ENCODE results near the gene SRCAP.

Gene SRCAP

DNA sequence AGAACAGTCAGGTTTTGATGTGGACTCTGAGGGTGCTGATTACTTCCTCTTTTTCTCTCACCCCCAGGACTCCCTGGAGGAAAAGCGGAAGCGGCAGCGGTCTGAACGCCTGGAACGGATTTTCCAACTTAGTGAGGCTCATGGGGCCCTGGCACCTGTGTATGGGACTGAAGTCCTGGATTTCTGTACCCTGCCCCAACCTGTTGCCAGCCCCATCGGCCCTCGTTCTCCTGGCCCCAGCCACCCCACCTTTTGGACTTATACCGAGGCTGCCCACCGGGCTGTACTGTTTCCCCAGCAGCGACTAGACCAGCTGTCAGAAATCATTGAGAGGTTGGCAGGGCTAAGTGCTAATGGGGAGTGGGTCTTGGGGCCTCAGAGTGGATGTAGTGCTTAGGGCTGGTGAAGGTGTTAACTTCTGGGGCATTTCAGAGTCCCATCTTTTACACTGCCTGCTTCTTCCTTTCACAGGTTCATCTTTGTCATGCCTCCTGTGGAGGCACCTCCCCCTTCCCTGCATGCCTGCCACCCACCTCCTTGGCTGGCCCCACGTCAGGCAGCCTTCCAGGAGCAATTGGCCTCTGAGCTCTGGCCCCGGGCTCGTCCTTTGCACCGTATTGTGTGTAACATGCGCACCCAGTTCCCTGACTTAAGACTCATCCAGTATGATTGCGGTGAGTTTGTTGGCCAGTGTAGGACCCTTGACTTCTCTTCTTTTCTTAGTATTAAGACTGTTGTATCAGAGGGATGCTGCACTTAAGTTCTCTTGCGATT is 30.1 kb downstream of the SRCAP start:
- no peak overlapping the region for H3K27ac ChIP-seq
- TF ChIP-seq, protein P1, sequence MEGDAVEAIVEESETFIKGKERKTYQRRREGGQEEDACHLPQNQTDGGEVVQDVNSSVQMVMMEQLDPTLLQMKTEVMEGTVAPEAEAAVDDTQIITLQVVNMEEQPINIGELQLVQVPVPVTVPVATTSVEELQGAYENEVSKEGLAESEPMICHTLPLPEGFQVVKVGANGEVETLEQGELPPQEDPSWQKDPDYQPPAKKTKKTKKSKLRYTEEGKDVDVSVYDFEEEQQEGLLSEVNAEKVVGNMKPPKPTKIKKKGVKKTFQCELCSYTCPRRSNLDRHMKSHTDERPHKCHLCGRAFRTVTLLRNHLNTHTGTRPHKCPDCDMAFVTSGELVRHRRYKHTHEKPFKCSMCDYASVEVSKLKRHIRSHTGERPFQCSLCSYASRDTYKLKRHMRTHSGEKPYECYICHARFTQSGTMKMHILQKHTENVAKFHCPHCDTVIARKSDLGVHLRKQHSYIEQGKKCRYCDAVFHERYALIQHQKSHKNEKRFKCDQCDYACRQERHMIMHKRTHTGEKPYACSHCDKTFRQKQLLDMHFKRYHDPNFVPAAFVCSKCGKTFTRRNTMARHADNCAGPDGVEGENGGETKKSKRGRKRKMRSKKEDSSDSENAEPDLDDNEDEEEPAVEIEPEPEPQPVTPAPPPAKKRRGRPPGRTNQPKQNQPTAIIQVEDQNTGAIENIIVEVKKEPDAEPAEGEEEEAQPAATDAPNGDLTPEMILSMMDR (conservative IDR thresholded peaks at IDR 0.05; ENCODE audit: low read depth, low read length): no peak
- H3K36me3 ChIP-seq (ENCODE audit: insufficient read depth): peaks cover 17% of the 10 kb centered on the region; the same call in 1 of the 2 replicates
- H3K9ac ChIP-seq: no peak overlapping the region
- H4K20me1 ChIP-seq (ENCODE audit: insufficient read depth): no peaks in the 10 kb centered on the region
- H3K27me3 ChIP-seq (ENCODE audit: insufficient read depth, low read depth): no peaks in the 10 kb centered on the region
- H3K4me1 ChIP-seq (ENCODE audit: low read depth, poor library complexity, severe bottlenecking): peaks cover 22% of the 10 kb centered on the region
- no peak overlapping the region for H3K4me3 ChIP-seq (IDR thresholded peaks at IDR 0.05; ENCODE audit: insufficient read depth, low read depth, low read length)
- H3K79me2 ChIP-seq (ENCODE audit: insufficient read depth, low read depth): no peaks in the 10 kb centered on the region
- no peak overlapping the region for H3K4me2 ChIP-seq
- no peak overlapping the region for H2AFZ ChIP-seq (ENCODE audit: low read depth)

DNA sequence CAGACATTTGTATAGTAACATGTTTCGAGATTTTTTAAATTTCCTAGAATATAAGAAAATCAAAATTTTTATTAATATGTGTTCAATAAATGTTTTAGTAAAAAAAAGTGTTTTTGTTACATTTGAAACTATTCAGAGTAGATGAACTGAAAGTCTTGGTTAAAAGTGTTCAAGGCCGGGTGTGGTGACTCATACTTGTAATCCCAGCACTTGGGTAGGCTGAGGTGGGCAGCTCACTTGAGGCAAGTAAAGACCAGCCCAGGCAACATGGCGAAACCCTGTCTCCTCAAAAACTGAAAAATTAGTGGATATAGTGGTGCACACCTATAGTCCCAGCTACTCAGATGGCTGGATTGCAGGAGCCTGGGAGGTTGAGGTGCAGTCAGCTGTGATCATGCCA is 32.4 kb downstream of the SRCAP start:
- Histone ChIP-seq H2AFZ (ENCODE audit: low read depth) (no peak overlapping the region), H3K79me2 (ENCODE audit: insufficient read depth, low read depth) (no peaks in the 10 kb centered on the region), H3K4me2 (no peak overlapping the region), H3K27ac (no peak overlapping the region), H3K4me3 (IDR thresholded peaks at IDR 0.05; ENCODE audit: insufficient read depth, low read depth, low read length) (no peak overlapping the region), H4K20me1 (ENCODE audit: insufficient read depth) (no peaks in the 10 kb centered on the region), H3K27me3 (ENCODE audit: insufficient read depth, low read depth) (no peaks in the 10 kb centered on the region), H3K9ac (no peak overlapping the region), H3K4me1 (ENCODE audit: low read depth, poor library complexity, severe bottlenecking) (peaks cover 10% of the 10 kb centered on the region), H3K36me3 (ENCODE audit: insufficient read depth) (peaks cover 6% of the 10 kb centered on the region; the same call in 1 of the 2 replicates)
- TF ChIP-seq, protein P1 (conservative IDR thresholded peaks at IDR 0.05; ENCODE audit: low read depth, low read length): no peak

DNA sequence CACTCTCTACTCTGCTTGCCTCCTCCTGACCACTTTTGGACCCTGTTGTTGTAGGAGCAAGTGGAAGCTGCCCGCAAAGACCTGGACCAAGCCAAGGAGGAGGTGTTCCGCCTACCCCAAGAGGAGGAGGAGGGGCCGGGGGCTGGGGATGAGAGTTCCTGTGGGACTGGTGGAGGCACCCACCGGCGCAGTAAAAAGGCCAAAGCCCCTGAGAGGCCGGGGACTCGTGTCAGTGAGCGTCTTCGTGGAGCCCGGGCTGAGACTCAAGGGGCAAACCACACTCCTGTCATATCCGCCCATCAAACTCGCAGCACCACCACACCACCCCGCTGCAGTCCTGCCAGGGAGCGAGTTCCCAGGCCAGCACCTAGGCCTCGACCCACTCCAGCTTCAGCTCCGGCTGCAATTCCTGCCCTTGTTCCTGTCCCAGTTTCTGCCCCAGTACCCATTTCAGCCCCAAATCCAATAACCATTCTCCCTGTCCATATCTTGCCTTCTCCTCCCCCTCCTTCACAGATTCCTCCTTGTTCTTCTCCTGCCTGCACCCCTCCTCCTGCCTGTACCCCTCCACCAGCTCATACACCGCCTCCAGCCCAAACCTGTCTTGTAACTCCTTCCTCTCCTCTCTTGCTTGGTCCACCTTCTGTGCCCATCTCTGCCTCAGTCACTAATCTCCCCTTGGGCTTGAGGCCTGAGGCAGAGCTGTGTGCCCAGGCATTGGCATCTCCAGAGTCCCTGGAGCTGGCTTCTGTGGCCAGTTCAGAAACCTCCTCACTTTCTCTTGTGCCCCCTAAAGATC is 38.2 kb downstream of the SRCAP start:
- Histone ChIP-seq H3K27ac (no peak overlapping the region), H3K4me3 (IDR thresholded peaks at IDR 0.05; ENCODE audit: insufficient read depth, low read depth, low read length) (no peak overlapping the region), H3K9ac (no peak overlapping the region), H3K36me3 (ENCODE audit: insufficient read depth) (no peaks in the 10 kb centered on the region; the same call in 1 of the 2 replicates), H3K4me2 (no peak overlapping the region), H3K79me2 (ENCODE audit: insufficient read depth, low read depth) (no peaks in the 10 kb centered on the region), H2AFZ (ENCODE audit: low read depth) (no peak overlapping the region), H3K27me3 (ENCODE audit: insufficient read depth, low read depth) (no peaks in the 10 kb centered on the region), H3K4me1 (ENCODE audit: low read depth, poor library complexity, severe bottlenecking) (peaks cover 14% of the 10 kb centered on the region), H4K20me1 (ENCODE audit: insufficient read depth) (no peaks in the 10 kb centered on the region)
- TF ChIP-seq, protein P1 (conservative IDR thresholded peaks at IDR 0.05; ENCODE audit: low read depth, low read length): no peak

DNA sequence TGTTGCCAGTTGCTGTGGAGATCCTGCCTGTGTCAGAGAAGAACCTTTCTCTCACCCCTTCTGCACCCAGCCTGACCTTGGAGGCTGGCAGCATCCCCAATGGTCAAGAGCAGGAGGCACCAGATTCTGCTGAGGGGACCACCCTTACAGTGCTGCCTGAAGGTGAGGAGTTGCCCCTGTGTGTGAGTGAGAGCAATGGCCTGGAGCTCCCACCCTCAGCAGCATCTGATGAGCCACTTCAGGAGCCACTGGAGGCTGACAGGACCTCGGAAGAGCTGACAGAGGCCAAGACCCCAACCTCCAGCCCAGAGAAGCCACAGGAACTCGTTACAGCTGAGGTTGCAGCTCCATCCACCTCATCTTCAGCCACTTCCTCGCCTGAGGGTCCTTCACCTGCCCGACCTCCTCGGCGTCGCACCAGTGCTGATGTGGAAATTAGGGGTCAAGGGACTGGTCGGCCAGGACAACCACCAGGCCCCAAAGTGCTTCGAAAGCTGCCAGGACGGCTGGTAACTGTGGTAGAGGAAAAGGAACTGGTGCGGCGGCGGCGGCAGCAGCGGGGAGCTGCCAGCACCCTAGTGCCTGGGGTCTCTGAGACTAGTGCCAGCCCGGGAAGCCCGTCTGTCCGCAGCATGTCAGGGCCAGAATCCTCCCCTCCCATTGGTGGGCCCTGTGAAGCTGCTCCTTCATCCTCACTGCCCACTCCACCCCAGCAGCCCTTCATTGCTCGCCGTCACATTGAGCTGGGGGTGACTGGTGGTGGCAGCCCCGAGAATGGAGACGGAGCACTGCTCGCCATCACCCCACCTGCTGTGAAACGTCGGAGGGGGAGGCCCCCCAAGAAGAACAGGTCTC is 39.0 kb downstream of the SRCAP start:
- Histone ChIP-seq H4K20me1 (ENCODE audit: insufficient read depth) (no peaks in the 10 kb centered on the region), H3K4me2 (no peak overlapping the region), H3K79me2 (ENCODE audit: insufficient read depth, low read depth) (no peaks in the 10 kb centered on the region), H3K27me3 (ENCODE audit: insufficient read depth, low read depth) (no peaks in the 10 kb centered on the region), H3K9ac (no peak overlapping the region), H3K27ac (no peak overlapping the region), H3K4me3 (IDR thresholded peaks at IDR 0.05; ENCODE audit: insufficient read depth, low read depth, low read length) (no peak overlapping the region), H3K4me1 (ENCODE audit: low read depth, poor library complexity, severe bottlenecking) (peaks cover 14% of the 10 kb centered on the region), H3K36me3 (ENCODE audit: insufficient read depth) (no peaks in the 10 kb centered on the region; the same call in 1 of the 2 replicates), H2AFZ (ENCODE audit: low read depth) (no peak overlapping the region)
- TF ChIP-seq, protein P1 (conservative IDR thresholded peaks at IDR 0.05; ENCODE audit: low read depth, low read length): no peak

Measured in KMS-11 (cell line).